SU-DHL-6 (cell line): ENCODE results near the gene STX16.
A peak's percentile ranks its signal among the peaks of the same experiment; 100 is the strongest.

Experiments used
- H2AFZ ChIP-seq: fragments of 200-600 bp; sonication (generic); 2 replicates; pipeline ENCODE4 v1.6.1; 2014; ENCODE audit warnings: low read depth, mild to moderate bottlenecking, moderate library complexity, mixed read lengths, antibody characterized with exemption, low read length; ENCODE audit not compliant: severe bottlenecking
- H3F3A ChIP-seq: fragments of 200-600 bp; shearing (Covaris generic); 2 replicates; pipeline ENCODE4 v1.6.0; 2016; ENCODE audit warnings: antibody characterized with exemption, mild to moderate bottlenecking; ENCODE audit not compliant: insufficient read depth
- H3K27ac ChIP-seq: fragments of 200-600 bp; sonication (generic); 2 replicates; pipeline ENCODE4 v1.5.1; 2016; ENCODE audit warnings: low read depth, mild to moderate bottlenecking, low read length, moderate library complexity, mixed read lengths
- H3K27me3 ChIP-seq: fragments of 200-600 bp; sonication (generic), shearing (Covaris generic); 2 replicates; pipeline ENCODE4 v1.6.0; 2014; ENCODE audit warnings: mild to moderate bottlenecking, low read length
- H3K36me3 ChIP-seq: fragments of 200-600 bp; sonication (generic); 2 replicates; pipeline ENCODE4 v1.6.1; 2014; ENCODE audit warnings: mild to moderate bottlenecking, low read length, mixed read lengths
- H3K4me2 ChIP-seq: fragments of 300-600, 200-600 bp; shearing (Covaris generic), sonication (generic); 2 replicates; pipeline ENCODE4 v1.6.0; 2014; ENCODE audit warnings: low read length, low read depth, mild to moderate bottlenecking; ENCODE audit not compliant: poor library complexity, severe bottlenecking
- H3K4me3 ChIP-seq: fragments of 200-600 bp; sonication (generic); 2 replicates; pipeline ENCODE4 v1.5.1; 2014; ENCODE audit warnings: antibody characterized with exemption, low read length, mild to moderate bottlenecking, mixed read lengths; ENCODE audit not compliant: insufficient read depth, poor library complexity, severe bottlenecking
- H3K79me2 ChIP-seq: fragments of 200-600 bp; sonication (generic); 2 replicates; pipeline ENCODE4 v1.6.1; 2014; ENCODE audit warnings: mild to moderate bottlenecking, low read length, moderate library complexity; ENCODE audit not compliant: insufficient read depth
- H3K9ac ChIP-seq: fragments of 200-600 bp; sonication (generic); 2 replicates; pipeline ENCODE4 v1.7.0; 2014; ENCODE audit warnings: mild to moderate bottlenecking, low read length
- H3K9me2 ChIP-seq: fragments of 200-600 bp; sonication (generic); replicated peaks from 2 replicates; pipeline ENCODE4 v1.6.1; 2014; ENCODE audit warnings: low read length; ENCODE audit not compliant: insufficient read depth
- H3K9me3 ChIP-seq: fragments of 200-600 bp; sonication (generic); 2 replicates; pipeline ENCODE4 v1.6.1; 2014; ENCODE audit warnings: low read length, mixed read lengths; ENCODE audit not compliant: insufficient read depth
- H4K20me1 ChIP-seq: fragments of 200-600 bp; sonication (generic); 2 replicates; pipeline ENCODE4 v1.6.1; 2014; ENCODE audit warnings: low read depth, mild to moderate bottlenecking, antibody characterized with exemption, low read length, moderate library complexity, mixed read lengths
- CTCF ChIP-seq: fragments of 200-600 bp; sonication (generic); IDR thresholded peaks from one replicate; pipeline ENCODE4 v1.5.1; 2017; ENCODE audit warnings: antibody characterized with exemption, mild to moderate bottlenecking, low read length, moderate library complexity; ENCODE audit not compliant: insufficient read depth, poor library complexity, severe bottlenecking
- EZH2phosphoT487 ChIP-seq: fragments of 200-600 bp; sonication (generic), shearing (Covaris generic); conservative IDR thresholded peaks from 2 replicates; pipeline ENCODE4 v1.6.1; 2018; ENCODE audit warnings: mild to moderate bottlenecking, antibody characterized with exemption, low read length, moderate library complexity, mixed read lengths

Gene STX16

GRCh38 chr20:58691773-58692578 lies 40.9 kb downstream of the STX16 start:
- Histone ChIP-seq H3K4me3 (no peak overlapping the region), H3F3A (peaks cover 12% of the 10 kb centered on the region; the same call in 1 of the 2 replicates), H3K79me2 (no peaks in the 10 kb centered on the region), H3K9ac (0 out of 2 replicates have a peak overlapping the region, but pooled peaks have one; percentile 2), H3K9me3 (no peaks in the 10 kb centered on the region), H3K36me3 (no peaks in the 10 kb centered on the region), H3K27me3 (no peaks in the 10 kb centered on the region), H3K4me2 (no peak overlapping the region), H4K20me1 (no peaks in the 10 kb centered on the region), H3K27ac (no peak overlapping the region), H3K9me2 (no peaks in the 10 kb centered on the region), H2AFZ (no peak overlapping the region)
- TF ChIP-seq CTCF (no peak), EZH2phosphoT487 (no peak)

GRCh38 chr20:58692579-58693225 lies 41.6 kb downstream of the STX16 start, which contains the start of gene NPEPL1:
Gene NPEPL1 (plus strand): TSS chr20:58692800. CDS start chr20:58692901, 101 bp downstream.
- Histone ChIP-seq H3F3A (peaks cover 12% of the 10 kb centered on the region; the same call in 1 of the 2 replicates), H3K9me3 (no peaks in the 10 kb centered on the region)

GRCh38 chr20:58693226-58694006 lies 42.3 kb downstream of the STX16 start:
- H3F3A ChIP-seq: peaks cover 12% of the 10 kb centered on the region; the same call in 1 of the 2 replicates
- no peak overlapping the region for H3K4me3 ChIP-seq
- peak overlapping the region; percentile 8; the same call in 1 of the 2 replicates for H3K9ac ChIP-seq
- no peaks in the 10 kb centered on the region for H4K20me1 ChIP-seq
- H3K27ac ChIP-seq: no peak overlapping the region
- H3K79me2 ChIP-seq: no peaks in the 10 kb centered on the region
- H3K9me3 ChIP-seq: no peaks in the 10 kb centered on the region
- H3K4me2 ChIP-seq: peak overlapping the region; percentile 18
- TF ChIP-seq EZH2phosphoT487 (no peak), CTCF (no peak)
- no peaks in the 10 kb centered on the region for H3K9me2 ChIP-seq
- no peaks in the 10 kb centered on the region for H3K36me3 ChIP-seq
- H3K27me3 ChIP-seq: no peaks in the 10 kb centered on the region
- H2AFZ ChIP-seq: no peak overlapping the region

More at GRCh38 chr20:58692579-58693225, 41.6 kb downstream of the STX16 start, which contains the start of gene NPEPL1:
- H3K9ac ChIP-seq: peak within 1 kb of the TSS; percentile 8; the same call in 1 of the 2 replicates
- H3K27me3 ChIP-seq: no peaks in the 10 kb centered on the region
- H3K27ac ChIP-seq: no peak within 1 kb of the TSS
- H3K36me3 ChIP-seq: no peaks in the 10 kb centered on the region
- no peaks in the 10 kb centered on the region for H3K79me2 ChIP-seq
- no peak for TF ChIP-seq CTCF
- no peak for TF ChIP-seq EZH2phosphoT487
- H3K9me2 ChIP-seq: no peaks in the 10 kb centered on the region
- peak within 1 kb of the TSS; percentile 29 for H3K4me2 ChIP-seq
- no peak within 1 kb of the TSS for H2AFZ ChIP-seq
- no peaks in the 10 kb centered on the region for H4K20me1 ChIP-seq
- no peak within 1 kb of the TSS for H3K4me3 ChIP-seq
